Esophagus squamous epithelium (tissue), 5 donors: ENCODE measurements around the gene UNK. TPM values are rescaled to one million over a fixed set of nuclear protein-coding genes. Genes with fewer than 3 reads are reported as not detected.
A peak's percentile ranks its signal among the peaks of the same experiment; 100 is the strongest.

ENCODE experiments used
- DNase-seq: peaks from one replicate; lab custom pipeline; 2025; lab: John Stamatoyannopoulos, UW
- H3K27ac ChIP-seq, 4 donors: fragments of 200-600 bp; sonication (generic); one replicate each; pipeline ENCODE4 v1.5.1; 2016 to 2019; ENCODE audit warnings: mild to moderate bottlenecking in 1 of 4
- H3K27me3 ChIP-seq, 4 donors: fragments of 200-600 bp; sonication (generic); 1 replicate in 3 of 4; 2 replicates in 1 of 4; pipeline versions ENCODE4 v1.5.1 to v1.6.0; 2017 to 2021; ENCODE audit warnings: antibody characterized with exemption in 1 of 4
- H3K36me3 ChIP-seq, 3 donors: fragments of 200-600 bp; sonication (generic); one replicate each; pipeline ENCODE4 v1.5.1; 2016 to 2019
- H3K4me1 ChIP-seq, 3 donors: fragments of 200-600 bp; sonication (generic); one replicate each; pipeline ENCODE4 v1.5.1; 2017 to 2019
- H3K4me3 ChIP-seq, 4 donors: fragments of 200-600 bp; sonication (generic); 1 replicate in 3 of 4; 2 replicates in 1 of 4; pipeline ENCODE4 v1.5.1; 2016 to 2019; ENCODE audit warnings: mild to moderate bottlenecking in 2 of 4, moderate library complexity in 1 of 4
- H3K9me3 ChIP-seq, 3 donors: fragments of 200-600 bp; sonication (generic); one replicate each; pipeline ENCODE4 v1.5.1; 2016 to 2019
- WGBS, 2 donors: methylation state at CpG; one replicate each; pipeline ENCODE4 v1.1.5; 2018; 5-methylcytosine and 5-hydroxymethylcytosine counted together
- intact Hi-C: fragments of 100-400 bp; cut with DNase I; formaldehyde crosslinking; loops from one replicate; pipeline ENCODE4 v1.15.0; 2022
- total RNA-seq, 4 donors: library from RNA; depleted of rRNA; stranded (reverse); fragments of >200 nt; gene quantifications; one replicate each; pipeline ENCODE4 v1.1.0, GENCODE V29; 2016
- TF ChIP-seq, protein P1 (sequence below), 6 experiments: fragments of 450-650 bp in 4 of 6; fragments of 200-600 bp in 2 of 6; sonication (generic) in 2 of 6; IDR thresholded peaks; one replicate each; pipeline ENCODE4 v1.5.1; 2016 to 2019; ENCODE audit warnings: antibody characterized with exemption in 6 of 6, mild to moderate bottlenecking in 4 of 6, moderate library complexity in 4 of 6
- donor health status: DM: yes; HTN: yes; CAD: no.

UNK gene
- total RNA-seq, 4 donors from 2014 or later, result 14.8 to 27.3 (median 20.4) TPM

DNA sequence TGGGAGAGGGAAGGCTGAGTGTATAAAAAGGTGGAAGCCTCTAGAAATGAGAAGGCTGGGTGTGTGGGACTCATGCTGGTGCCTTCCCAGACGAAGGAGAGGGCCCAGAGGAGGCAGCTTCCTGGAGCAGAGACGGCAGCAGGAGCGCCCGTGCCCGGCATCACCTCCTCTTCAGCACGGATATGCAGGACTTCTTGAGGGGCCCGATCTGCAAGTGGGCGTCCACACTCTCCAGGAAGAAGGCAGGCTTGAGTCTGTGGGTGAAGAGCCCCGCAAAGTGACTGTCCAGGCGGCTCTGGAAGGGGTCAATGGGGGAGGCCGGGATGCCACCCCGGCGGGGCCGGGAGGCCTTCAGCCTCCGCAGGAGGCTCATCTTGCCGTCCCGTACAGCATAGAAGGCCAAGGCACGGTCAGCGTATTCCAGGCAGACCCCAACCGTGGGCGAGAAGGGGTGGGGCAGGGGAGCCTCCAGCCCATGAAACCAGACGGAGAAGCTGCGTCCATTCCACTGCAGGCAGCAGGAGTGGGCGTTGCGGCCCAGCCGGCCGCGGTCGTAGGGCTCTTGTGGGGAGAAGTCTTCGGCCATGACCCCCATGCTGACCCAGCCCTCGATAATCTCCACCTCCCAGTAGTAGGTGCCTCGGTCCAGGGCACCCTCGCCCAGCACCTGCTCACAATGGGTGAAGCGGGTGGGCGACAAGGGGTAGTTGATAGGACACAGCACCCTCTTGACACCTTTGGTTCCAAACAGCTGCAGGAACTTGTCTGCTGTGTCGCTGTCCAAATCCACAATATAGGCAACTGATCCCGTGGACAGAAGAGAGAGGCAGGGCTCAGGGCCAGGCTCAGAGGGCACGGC lies 89.9 kb downstream of the UNK start:
- Histone ChIP-seq H3K27me3 (no peaks in the 10 kb centered on the region), H3K9me3 (no peaks in the 10 kb centered on the region), H3K4me3 (peak overlapping the region in 1 of 4 donors; percentile 82), H3K36me3 (peaks cover 8 to 21% (median 13%) of the 10 kb centered on the region in 3 donors), H3K4me1 (peaks cover 62 to 97% (median 71%) of the 10 kb centered on the region in 3 donors), H3K27ac (peak overlapping the region; percentile 93 to 98 (median 96))
- TF ChIP-seq, protein P1, sequence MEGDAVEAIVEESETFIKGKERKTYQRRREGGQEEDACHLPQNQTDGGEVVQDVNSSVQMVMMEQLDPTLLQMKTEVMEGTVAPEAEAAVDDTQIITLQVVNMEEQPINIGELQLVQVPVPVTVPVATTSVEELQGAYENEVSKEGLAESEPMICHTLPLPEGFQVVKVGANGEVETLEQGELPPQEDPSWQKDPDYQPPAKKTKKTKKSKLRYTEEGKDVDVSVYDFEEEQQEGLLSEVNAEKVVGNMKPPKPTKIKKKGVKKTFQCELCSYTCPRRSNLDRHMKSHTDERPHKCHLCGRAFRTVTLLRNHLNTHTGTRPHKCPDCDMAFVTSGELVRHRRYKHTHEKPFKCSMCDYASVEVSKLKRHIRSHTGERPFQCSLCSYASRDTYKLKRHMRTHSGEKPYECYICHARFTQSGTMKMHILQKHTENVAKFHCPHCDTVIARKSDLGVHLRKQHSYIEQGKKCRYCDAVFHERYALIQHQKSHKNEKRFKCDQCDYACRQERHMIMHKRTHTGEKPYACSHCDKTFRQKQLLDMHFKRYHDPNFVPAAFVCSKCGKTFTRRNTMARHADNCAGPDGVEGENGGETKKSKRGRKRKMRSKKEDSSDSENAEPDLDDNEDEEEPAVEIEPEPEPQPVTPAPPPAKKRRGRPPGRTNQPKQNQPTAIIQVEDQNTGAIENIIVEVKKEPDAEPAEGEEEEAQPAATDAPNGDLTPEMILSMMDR (IDR thresholded peaks at IDR 0.05), result no peak
- no peak for DNase-seq
- intact Hi-C loops, result no loop called here
- WGBS, 2 donors, result 85 to 87% methylated on average over 7 to 22 of the region's 38 CpGs

Other genes with a start within 250 kb of the UNK start
- 10 to 100 TPM in 2 of 4 donors, 1 to 10 TPM in 2; 6.3 to 60.7 (median 10.4) TPM for gene MYO15B, start 197.0 kb upstream of the UNK start, total RNA-seq
- 10 to 100 TPM in 1 of 4 donors, 1 to 10 TPM in 3; 7.4 to 16.8 (median 8.6) TPM for gene SMIM5, start 151.4 kb upstream of the UNK start, total RNA-seq
- gene RECQL5, start 117.7 kb upstream of the UNK start, total RNA-seq, result 10 to 100 TPM; 25.1 to 82.8 (median 34.0) TPM
- gene SAP30BP, start 117.5 kb upstream of the UNK start, total RNA-seq, result 10 to 100 TPM; 33.9 to 72.7 (median 44.4) TPM
- 100 to 1,000 TPM in 1 of 4 donors, 10 to 100 TPM in 3; 60.6 to 115 (median 82.3) TPM for gene ITGB4, start 63.3 kb upstream of the UNK start, total RNA-seq
- 10 to 100 TPM; 16.4 to 30.9 (median 20.2) TPM for gene GALK1, start 19.6 kb upstream of the UNK start, total RNA-seq
- 10 to 100 TPM; 16.5 to 21.5 (median 16.9) TPM for gene UNC13D, start 59.6 kb downstream of the UNK start, total RNA-seq
- 10 to 100 TPM; 24.9 to 44.2 (median 36.9) TPM for gene WBP2, start 70.5 kb downstream of the UNK start, total RNA-seq
- gene TRIM47, start 93.8 kb downstream of the UNK start, total RNA-seq, result 10 to 100 TPM; 19.5 to 33.4 (median 25.5) TPM
- 10 to 100 TPM; 17.3 to 24.6 (median 19.6) TPM for gene TRIM65, start 112.1 kb downstream of the UNK start, total RNA-seq
- 10 to 100 TPM; 40.2 to 49.2 (median 41.0) TPM for gene MRPL38, start 120.1 kb downstream of the UNK start, total RNA-seq
- gene FBF1, start 156.2 kb downstream of the UNK start, total RNA-seq, result 10 to 100 TPM; 13.9 to 18.3 (median 15.5) TPM
- 10 to 100 TPM; 46.9 to 73.3 (median 62.3) TPM for gene ACOX1, start 194.4 kb downstream of the UNK start, total RNA-seq
- 10 to 100 TPM; 24.6 to 40.6 (median 26.2) TPM for gene TEN1, start 194.4 kb downstream of the UNK start, total RNA-seq
- 1 to 10 TPM; 2.4 to 6.6 (median 3.6) TPM for gene CDK3, start 216.0 kb downstream of the UNK start, total RNA-seq
- 100 to 1,000 TPM; 132 to 604 (median 223) TPM for gene EVPL, start 242.5 kb downstream of the UNK start, total RNA-seq